PFSK-1 (cell line): ENCODE data around the gene PRSS16.

Experiments
- POLR2AphosphoS5 ChIP-seq: IDR thresholded peaks from 2 replicates; pipeline ENCODE4 v1.6.1; 2012; ENCODE audit warnings: low read depth, mild to moderate bottlenecking, control low read depth, low read length, moderate library complexity
- TAF1 ChIP-seq: IDR thresholded peaks from 2 replicates; pipeline ENCODE4 v1.6.1; 2012; ENCODE audit warnings: low read length, control low read depth, borderline replicate concordance; ENCODE audit not compliant: insufficient read depth
- TF ChIP-seq, protein P1 (sequence below), 2 experiments: IDR thresholded peaks; 2 replicates each; pipeline versions ENCODE4 v1.6.1 to v1.8.0; 2011 to 2012; ENCODE audit warnings: low read depth in 2 of 2, low read length in 2 of 2, control low read depth in 1 of 2, inconsistent platforms in 1 of 2, mild to moderate bottlenecking in 1 of 2, moderate library complexity in 1 of 2; ENCODE audit not compliant: insufficient read depth in 1 of 2

GRCh38 chr6:27283279-27283678 is 35.8 kb downstream of the PRSS16 start:
- TF ChIP-seq POLR2AphosphoS5: no peak
- TF ChIP-seq, protein P1, sequence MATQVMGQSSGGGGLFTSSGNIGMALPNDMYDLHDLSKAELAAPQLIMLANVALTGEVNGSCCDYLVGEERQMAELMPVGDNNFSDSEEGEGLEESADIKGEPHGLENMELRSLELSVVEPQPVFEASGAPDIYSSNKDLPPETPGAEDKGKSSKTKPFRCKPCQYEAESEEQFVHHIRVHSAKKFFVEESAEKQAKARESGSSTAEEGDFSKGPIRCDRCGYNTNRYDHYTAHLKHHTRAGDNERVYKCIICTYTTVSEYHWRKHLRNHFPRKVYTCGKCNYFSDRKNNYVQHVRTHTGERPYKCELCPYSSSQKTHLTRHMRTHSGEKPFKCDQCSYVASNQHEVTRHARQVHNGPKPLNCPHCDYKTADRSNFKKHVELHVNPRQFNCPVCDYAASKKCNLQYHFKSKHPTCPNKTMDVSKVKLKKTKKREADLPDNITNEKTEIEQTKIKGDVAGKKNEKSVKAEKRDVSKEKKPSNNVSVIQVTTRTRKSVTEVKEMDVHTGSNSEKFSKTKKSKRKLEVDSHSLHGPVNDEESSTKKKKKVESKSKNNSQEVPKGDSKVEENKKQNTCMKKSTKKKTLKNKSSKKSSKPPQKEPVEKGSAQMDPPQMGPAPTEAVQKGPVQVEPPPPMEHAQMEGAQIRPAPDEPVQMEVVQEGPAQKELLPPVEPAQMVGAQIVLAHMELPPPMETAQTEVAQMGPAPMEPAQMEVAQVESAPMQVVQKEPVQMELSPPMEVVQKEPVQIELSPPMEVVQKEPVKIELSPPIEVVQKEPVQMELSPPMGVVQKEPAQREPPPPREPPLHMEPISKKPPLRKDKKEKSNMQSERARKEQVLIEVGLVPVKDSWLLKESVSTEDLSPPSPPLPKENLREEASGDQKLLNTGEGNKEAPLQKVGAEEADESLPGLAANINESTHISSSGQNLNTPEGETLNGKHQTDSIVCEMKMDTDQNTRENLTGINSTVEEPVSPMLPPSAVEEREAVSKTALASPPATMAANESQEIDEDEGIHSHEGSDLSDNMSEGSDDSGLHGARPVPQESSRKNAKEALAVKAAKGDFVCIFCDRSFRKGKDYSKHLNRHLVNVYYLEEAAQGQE (IDR thresholded peaks at IDR 0.05; ENCODE audit: insufficient read depth in 1 of 2, low read depth in 2 of 2, low read length in 2 of 2): no peak
- no peak for TF ChIP-seq TAF1
